Left lung (tissue), 10 donors: ENCODE results near the gene FIZ1. TPM values are rescaled to one million over a fixed set of nuclear protein-coding genes. Genes with fewer than 3 reads are reported as not detected.
A peak's percentile ranks its signal among the peaks of the same experiment; 100 is the strongest.

Experiments used
- ATAC-seq: fragments of 200-7000 bp; cut with Tn5 transposase; one replicate; pipeline ENCODE4 v1.9.1; 2020; ENCODE audit warnings: moderate library complexity
- DNase-seq, 4 donors: peaks; one replicate each; pipeline ENCODE4 v3.0.0-alpha.2; 2013 to 2020
- H3K27ac ChIP-seq, 2 donors: fragments of 200-600 bp; sonication (generic) in 1 of 2; one replicate each; pipeline versions ENCODE4 v1.5.0 to v1.8.0; 2020 to 2021
- H3K27me3 ChIP-seq, 2 donors: fragments of 200-600 bp; sonication (generic) in 1 of 2; one replicate each; pipeline versions ENCODE4 v1.5.0 to v1.8.0; 2020 to 2021
- H3K36me3 ChIP-seq, 2 donors: fragments of 200-600 bp; sonication (generic) in 1 of 2; one replicate each; pipeline versions ENCODE4 v1.5.0 to v1.8.0; 2020 to 2021
- H3K4me1 ChIP-seq, 2 donors: fragments of 200-600 bp; one replicate each; pipeline ENCODE4 v1.8.0; 2021
- H3K4me3 ChIP-seq, 2 donors: fragments of 200-600 bp; sonication (generic) in 1 of 2; one replicate each; pipeline versions ENCODE4 v1.5.0 to v1.8.0; 2020 to 2021; ENCODE audit warnings: mild to moderate bottlenecking in 1 of 2
- H3K9me3 ChIP-seq, 2 donors: fragments of 200-600 bp; sonication (generic) in 1 of 2; one replicate each; pipeline versions ENCODE4 v1.5.0 to v1.8.0; 2020 to 2021
- CTCF ChIP-seq, 2 donors: fragments of 200-600 bp; sonication (generic) in 1 of 2; IDR thresholded peaks; one replicate each; pipeline versions ENCODE4 v1.5.0 to v1.8.0; 2021; ENCODE audit warnings: antibody characterized with exemption in 2 of 2
- intact Hi-C, 2 donors: fragments of 100-400 bp; cut with DNase I; formaldehyde crosslinking; loops; one replicate each; pipeline versions ENCODE4 v1.11.2 to v1.14.2; 2022
- polyA plus RNA-seq, 6 donors: library from polyadenylated mRNA; unstranded; fragments of 120-200 nt; gene quantifications; one replicate each; pipeline ENCODE4 v1.2.1, GENCODE V29; 2013; ENCODE audit not compliant: insufficient read length in 6 of 6
- total RNA-seq, 2 donors: library from RNA; stranded (reverse); fragmentation: NEBNext Ultra II Directional; extraction: Animal tissue kit (Norgen Biotek cat#: 25700); gene quantifications; one replicate each; pipeline ENCODE4 v1.2.1, GENCODE V29; 2021
- donor health status: DM: no; HTN: yes; CAD: no.
- donor health status: DM: no; HTN: no; CAD: no.

Gene FIZ1
- total and polyA plus RNA-seq, 8 donors, result 11.0 to 22.6 (median 17.6) TPM

DNA sequence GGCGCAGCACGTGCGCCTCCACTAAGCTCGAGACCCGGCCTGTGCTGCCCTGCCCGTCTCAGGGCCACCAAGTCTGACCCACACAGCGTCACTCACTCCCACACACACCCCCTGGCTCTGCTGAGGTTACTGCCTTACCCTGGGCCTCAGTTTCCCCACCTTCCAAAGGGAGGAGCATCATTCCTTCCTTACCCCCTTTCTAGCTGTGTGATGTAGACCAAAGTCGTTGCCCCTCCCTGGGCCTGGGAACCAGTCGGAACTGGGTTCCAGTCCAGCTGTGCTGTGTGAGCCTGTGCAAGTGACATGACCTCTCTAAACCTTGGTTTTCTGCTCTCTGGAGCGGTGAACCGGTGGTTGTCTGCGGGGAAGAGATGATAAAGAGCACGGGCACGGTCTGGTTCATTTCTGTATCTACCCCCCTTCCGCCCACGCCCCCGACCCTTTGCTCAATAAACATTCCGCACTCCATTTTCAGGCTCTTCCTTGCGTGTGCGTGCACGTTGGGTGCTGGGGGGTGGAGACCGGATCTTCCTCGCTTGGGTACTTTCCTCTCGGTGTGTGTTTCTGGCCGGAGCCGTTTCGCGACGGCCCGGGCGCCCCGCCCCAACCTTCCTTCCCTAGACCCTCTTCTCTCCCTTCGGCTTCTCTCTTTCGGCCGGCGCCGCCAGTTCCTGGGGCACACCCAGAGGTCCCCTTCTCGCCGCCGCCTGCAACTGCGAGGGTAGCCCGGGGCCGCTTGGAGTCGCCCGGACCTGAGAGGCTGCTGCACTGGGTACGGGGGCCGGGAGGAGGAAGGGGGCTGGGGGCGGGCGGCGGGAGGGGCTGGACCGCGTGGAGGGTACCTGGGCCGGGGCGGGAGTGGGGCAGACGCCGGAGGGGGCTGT lies 43.9 kb upstream of the FIZ1 start, which contains the start of gene ZNF581:
Gene ZNF581, plus strand, starts transcription at position 647 of the 884 bp plus-strand sequence. CDS start 923 bp downstream, outside the sequence.
- no peaks in the 10 kb centered on the region for H3K9me3 ChIP-seq
- TF ChIP-seq CTCF (IDR thresholded peaks at IDR 0.05), result no peak
- H3K4me1 ChIP-seq, result peaks cover 17 to 79% of the 10 kb centered on the region in 2 donors
- DNase-seq, result peak; percentile 59 to 93 (median 70)
- intact Hi-C loops, result no loop called here
- ATAC-seq, result peak; percentile 58
- H3K36me3 ChIP-seq, result peaks cover 0 to 12% of the 10 kb centered on the region in 2 donors
- H3K27ac ChIP-seq, result peak within 1 kb of the TSS; percentile 85 to 92
- H3K4me3 ChIP-seq, result peak within 1 kb of the TSS; percentile 74 to 81
- peaks cover 0 to 13% of the 10 kb centered on the region in 2 donors for H3K27me3 ChIP-seq

GRCh38 chr19:55642153-55643002 lies 43.1 kb upstream of the FIZ1 start:
- Histone ChIP-seq H3K9me3 (no peaks in the 10 kb centered on the region), H3K4me3 (peak overlapping the region; percentile 74 to 81), H3K4me1 (peaks cover 13 to 74% of the 10 kb centered on the region in 2 donors), H3K36me3 (peaks cover 0 to 12% of the 10 kb centered on the region in 2 donors), H3K27ac (peak overlapping the region; percentile 85 to 92), H3K27me3 (peaks cover 0 to 13% of the 10 kb centered on the region in 2 donors)
- intact Hi-C loops, result no loop called here
- ATAC-seq, result peak; percentile 2
- peak in 1 of 4 donors; percentile 81 for DNase-seq
- no peak for TF ChIP-seq CTCF (IDR thresholded peaks at IDR 0.05)

DNA sequence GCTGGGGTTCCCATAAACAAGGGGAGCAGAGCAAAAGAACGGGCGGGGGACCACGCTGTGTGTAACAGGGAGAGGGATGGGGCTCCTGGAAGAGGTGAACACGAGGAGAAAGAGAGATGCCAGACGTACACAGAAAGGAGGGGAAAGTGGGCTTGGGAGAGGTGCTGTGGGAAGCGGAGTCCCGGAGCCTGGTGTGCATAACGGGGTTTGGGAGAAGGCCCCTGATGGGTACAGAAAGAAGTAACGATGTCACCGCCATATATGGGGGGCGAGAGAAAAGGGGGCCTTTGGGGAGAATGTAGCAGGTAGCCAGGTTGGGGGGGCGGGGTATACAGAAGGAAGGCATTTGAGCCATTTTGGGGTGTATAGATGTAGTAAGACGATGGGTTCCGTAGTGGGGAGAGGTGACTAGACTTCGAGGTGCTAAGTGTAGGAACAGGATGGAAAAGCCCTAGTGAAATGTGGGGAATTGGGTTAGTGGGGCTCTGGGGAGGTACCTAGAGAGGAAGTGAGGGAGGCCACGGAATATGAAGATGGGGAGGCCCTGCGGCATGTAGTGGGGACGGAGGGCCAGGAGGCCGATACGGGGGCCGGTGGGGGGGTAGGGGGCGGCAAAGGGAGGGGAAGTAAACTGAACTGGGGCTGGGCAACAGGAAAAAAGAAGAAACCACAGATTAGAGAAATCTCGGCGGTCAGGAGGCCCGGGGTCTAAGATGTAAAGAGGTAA lies 42.3 kb upstream of the FIZ1 start:
- intact Hi-C loops, result no loop called here
- Histone ChIP-seq H3K36me3 (peaks cover 0 to 12% of the 10 kb centered on the region in 2 donors), H3K27ac (peak overlapping the region; percentile 85 to 92), H3K9me3 (no peaks in the 10 kb centered on the region), H3K4me1 (peaks cover 9 to 74% of the 10 kb centered on the region in 2 donors), H3K27me3 (peaks cover 0 to 13% of the 10 kb centered on the region in 2 donors), H3K4me3 (peak overlapping the region; percentile 74 to 81)
- no peak for TF ChIP-seq CTCF (IDR thresholded peaks at IDR 0.05)
- ATAC-seq (peak; percentile 0), DNase-seq (peak in 1 of 4 donors; percentile 21)

DNA sequence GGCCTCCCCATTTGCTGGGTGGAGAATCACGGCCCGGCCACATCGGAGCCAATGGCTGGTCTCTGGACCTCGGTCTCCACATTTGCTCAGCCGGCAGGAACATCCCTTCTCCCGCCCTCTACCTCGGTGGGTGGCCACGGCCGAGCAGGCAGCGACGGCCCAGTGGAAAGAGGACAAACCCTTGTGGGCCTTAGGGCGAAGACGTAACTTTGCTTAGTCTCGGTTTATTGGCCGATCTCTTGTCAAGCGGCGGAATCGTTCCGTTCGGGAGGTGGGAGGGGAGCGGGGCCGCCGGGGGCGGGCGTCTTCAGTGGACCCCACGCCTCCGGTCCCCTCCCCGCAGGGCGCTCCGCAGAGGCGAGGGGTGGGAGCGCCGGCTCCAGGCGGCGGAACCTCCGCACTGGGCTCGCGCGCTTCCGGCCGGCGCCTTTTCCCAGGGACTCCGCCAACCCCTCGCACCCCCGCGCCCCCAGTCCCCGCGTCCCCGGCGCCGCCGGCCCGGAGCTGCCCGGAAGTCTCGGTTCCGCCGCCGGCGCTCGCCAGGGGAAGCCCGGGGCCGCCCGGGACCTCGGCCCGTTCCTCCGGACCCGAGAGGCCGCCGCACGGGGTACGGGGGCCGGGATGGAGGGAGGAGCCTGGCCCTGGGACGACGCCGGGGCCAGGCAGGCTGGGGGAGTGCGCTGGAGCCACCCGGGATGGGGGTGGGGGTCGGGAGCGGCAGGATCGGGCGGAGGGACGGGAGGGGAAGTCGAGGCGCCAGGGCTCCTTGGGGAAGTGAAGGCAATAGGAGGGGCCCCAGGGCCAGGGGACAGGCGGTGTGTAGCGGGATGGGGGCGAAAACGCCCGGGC lies 41.5 kb upstream of the FIZ1 start, which contains the start of gene ZNF580:
Gene ZNF580, plus strand, starts transcription at position 426 of the 849 bp plus-strand sequence. CDS start 1,507 bp downstream, outside the sequence.
- Histone ChIP-seq H3K4me1 (peaks cover 14 to 81% of the 10 kb centered on the region in 2 donors), H3K36me3 (peaks cover 0 to 12% of the 10 kb centered on the region in 2 donors), H3K9me3 (no peaks in the 10 kb centered on the region), H3K4me3 (peak within 1 kb of the TSS; percentile 74 to 81), H3K27ac (peak within 1 kb of the TSS; percentile 85 to 92), H3K27me3 (peaks cover 0 to 13% of the 10 kb centered on the region in 2 donors)
- intact Hi-C loops, result no loop called here
- ATAC-seq (peak; percentile 71), DNase-seq (peak; percentile 61 to 92 (median 75))
- no peak for TF ChIP-seq CTCF (IDR thresholded peaks at IDR 0.05)
